ENCODE data around the gene MYO5B. TPM values are rescaled to one million over a fixed set of nuclear protein-coding genes. Genes with fewer than 3 reads are reported as not detected.
A peak's percentile ranks its signal among the peaks of the same experiment; 100 is the strongest.

MYO5B gene
- polyA plus RNA-seq, 1 of the 3 experiments (the other 2 are of a cell fraction) = 1.3 TPM

DNA sequence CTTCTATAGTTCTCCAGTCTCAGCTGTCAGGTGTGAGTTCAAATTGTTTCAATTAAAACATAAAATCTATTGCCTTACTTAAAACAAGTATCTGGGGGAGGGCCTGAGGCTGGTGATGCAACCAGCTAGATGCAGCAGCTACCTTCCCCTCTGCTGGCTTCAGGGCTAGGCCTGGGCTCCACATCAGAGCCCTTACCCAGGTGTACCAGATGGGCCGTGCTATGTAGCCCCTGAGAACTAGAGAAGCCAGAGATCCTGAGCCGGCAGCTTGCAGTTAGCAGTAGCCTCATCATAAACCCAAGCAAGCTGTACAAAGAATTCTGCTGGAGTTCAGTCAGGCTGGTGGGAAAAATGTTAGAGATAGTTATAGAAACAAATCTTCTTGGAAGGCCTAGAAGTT lies 284.0 kb downstream of the MYO5B start:
- no peak overlapping the region for H3K4me2 ChIP-seq
- no peak overlapping the region for H3K27ac ChIP-seq (ENCODE audit: low read depth in 2 of 2, low read length in 1 of 2)
- H3K79me2 ChIP-seq (ENCODE audit: insufficient read depth) = no peaks in the 10 kb centered on the region
- TF ChIP-seq TCF12 (IDR thresholded peaks at IDR 0.05) = no peak
- TF ChIP-seq SIN3A (IDR thresholded peaks at IDR 0.05; ENCODE audit: borderline replicate concordance, low read depth, low read length) = no peak
- TF ChIP-seq GABPA (IDR thresholded peaks at IDR 0.05; ENCODE audit: low read depth) = no peak
- TF ChIP-seq RXRA (IDR thresholded peaks at IDR 0.05; ENCODE audit: borderline replicate concordance, low read depth) = no peak
- no peak for TF ChIP-seq RFX5 (IDR thresholded peaks at IDR 0.05; ENCODE audit: low read length)
- no peak for TF ChIP-seq RCOR1 (IDR thresholded peaks at IDR 0.05; ENCODE audit: low read length)
- TF ChIP-seq FOXJ3 (CRISPR knock-in tag; IDR thresholded peaks at IDR 0.05) = no peak
- TF ChIP-seq TAF1 (IDR thresholded peaks at IDR 0.05; ENCODE audit: borderline replicate concordance, low read depth, low read length) = no peak
- 50% methylated on average over 2 of the region's 2 CpGs for WGBS (ENCODE audit: low lambda C conversion rate)
- no peaks in the 10 kb centered on the region for H3K9me2 ChIP-seq
- no peak for DNase-seq
- CTCF ChIA-PET = no interaction called here
- peaks cover 0 to 13% of the 10 kb centered on the region in 2 experiments; a peak in 1 of 4 replicates for H3K4me1 ChIP-seq (ENCODE audit: control insufficient read depth in 1 of 2, insufficient read depth in 2 of 2, low read depth in 1 of 2, low read length in 1 of 2)
- no peak overlapping the region for H3K9ac ChIP-seq
- no peaks in the 10 kb centered on the region for H3F3A ChIP-seq (replicated peaks; ENCODE audit: insufficient read depth)
- H4K20me1 ChIP-seq (ENCODE audit: insufficient read depth) = no peaks in the 10 kb centered on the region
- no peaks in the 10 kb centered on the region for H3K27me3 ChIP-seq (ENCODE audit: insufficient read depth)
- POLR2A ChIA-PET = no interaction called here
- no peaks in the 10 kb centered on the region for H3K9me3 ChIP-seq
- no peak overlapping the region for H3K4me3 ChIP-seq (ENCODE audit: low read depth in 2 of 2, low read length in 1 of 2)
- H2AFZ ChIP-seq (ENCODE audit: low read depth) = no peak overlapping the region
- no peaks in the 10 kb centered on the region for H3K36me3 ChIP-seq (replicated peaks in 1 of 2; ENCODE audit: control insufficient read depth in 1 of 2, insufficient read depth in 2 of 2, low read length in 1 of 2)

DNA sequence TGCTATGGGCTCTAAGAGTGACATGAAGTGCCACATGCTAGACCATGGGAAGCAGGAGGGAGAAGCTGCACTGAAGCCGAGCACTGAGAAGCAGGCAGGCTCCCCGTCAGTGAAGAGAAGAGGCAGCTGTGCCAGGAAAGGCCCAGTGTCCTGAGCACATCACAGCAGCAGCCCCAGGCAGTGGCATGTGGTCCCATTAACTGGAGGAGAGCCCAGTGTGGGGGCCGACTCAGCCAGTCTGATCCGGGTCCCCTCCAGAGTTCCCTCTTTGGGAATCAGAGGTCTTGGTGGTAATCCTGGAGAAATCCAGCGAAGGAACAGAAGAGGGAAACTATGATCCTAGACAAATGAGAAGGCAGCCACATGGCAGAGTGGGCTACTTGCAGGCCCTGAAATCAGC lies 284.9 kb downstream of the MYO5B start:
- H3K4me2 ChIP-seq = no peak overlapping the region
- no peaks in the 10 kb centered on the region for H3K9me3 ChIP-seq
- H3K27ac ChIP-seq (ENCODE audit: low read depth in 2 of 2, low read length in 1 of 2) = peak overlapping the region in 1 of 2 experiments; percentile 16; a peak in 1 of 4 replicates
- H3K9ac ChIP-seq = no peak overlapping the region
- H3K79me2 ChIP-seq (ENCODE audit: insufficient read depth) = no peaks in the 10 kb centered on the region
- peaks cover 0 to 9% of the 10 kb centered on the region in 2 experiments; a peak in 1 of 4 replicates for H3K4me1 ChIP-seq (ENCODE audit: control insufficient read depth in 1 of 2, insufficient read depth in 2 of 2, low read depth in 1 of 2, low read length in 1 of 2)
- ChIA-PET CTCF (interaction anchor here (0.9 kb wide), 1 partner anchor 400 kb away, joined by 3 read pairs; no protein-coding TSS in a partner anchor), POLR2A (interaction anchor here (0.9 kb wide), 1 partner anchor 21 kb away, joined by 3 read pairs; no protein-coding TSS in a partner anchor)
- no peaks in the 10 kb centered on the region for H3F3A ChIP-seq (replicated peaks; ENCODE audit: insufficient read depth)
- H3K36me3 ChIP-seq (replicated peaks in 1 of 2; ENCODE audit: control insufficient read depth in 1 of 2, insufficient read depth in 2 of 2, low read length in 1 of 2) = no peaks in the 10 kb centered on the region
- no peak overlapping the region for H3K4me3 ChIP-seq (ENCODE audit: low read depth in 2 of 2, low read length in 1 of 2)
- no peaks in the 10 kb centered on the region for H3K9me2 ChIP-seq
- WGBS (ENCODE audit: low lambda C conversion rate) = 41% methylated on average over 4 of the region's 5 CpGs
- DNase-seq = peak; percentile 58
- TF ChIP-seq TCF12 (IDR thresholded peaks at IDR 0.05) (no peak), NRF1 (IDR thresholded peaks at IDR 0.05; ENCODE audit: low read depth, low read length) (no peak), JUND (IDR thresholded peaks at IDR 0.05) (no peak), FOSL2 (IDR thresholded peaks at IDR 0.05; ENCODE audit: borderline replicate concordance, low read depth) (no peak), RCOR1 (IDR thresholded peaks at IDR 0.05; ENCODE audit: low read length) (no peak), MEF2A (IDR thresholded peaks at IDR 0.05; ENCODE audit: borderline replicate concordance, low read depth) (no peak), CHD2 (IDR thresholded peaks at IDR 0.05; ENCODE audit: low read length, partially characterized antibody) (no peak)
- TF ChIP-seq, protein P1, sequence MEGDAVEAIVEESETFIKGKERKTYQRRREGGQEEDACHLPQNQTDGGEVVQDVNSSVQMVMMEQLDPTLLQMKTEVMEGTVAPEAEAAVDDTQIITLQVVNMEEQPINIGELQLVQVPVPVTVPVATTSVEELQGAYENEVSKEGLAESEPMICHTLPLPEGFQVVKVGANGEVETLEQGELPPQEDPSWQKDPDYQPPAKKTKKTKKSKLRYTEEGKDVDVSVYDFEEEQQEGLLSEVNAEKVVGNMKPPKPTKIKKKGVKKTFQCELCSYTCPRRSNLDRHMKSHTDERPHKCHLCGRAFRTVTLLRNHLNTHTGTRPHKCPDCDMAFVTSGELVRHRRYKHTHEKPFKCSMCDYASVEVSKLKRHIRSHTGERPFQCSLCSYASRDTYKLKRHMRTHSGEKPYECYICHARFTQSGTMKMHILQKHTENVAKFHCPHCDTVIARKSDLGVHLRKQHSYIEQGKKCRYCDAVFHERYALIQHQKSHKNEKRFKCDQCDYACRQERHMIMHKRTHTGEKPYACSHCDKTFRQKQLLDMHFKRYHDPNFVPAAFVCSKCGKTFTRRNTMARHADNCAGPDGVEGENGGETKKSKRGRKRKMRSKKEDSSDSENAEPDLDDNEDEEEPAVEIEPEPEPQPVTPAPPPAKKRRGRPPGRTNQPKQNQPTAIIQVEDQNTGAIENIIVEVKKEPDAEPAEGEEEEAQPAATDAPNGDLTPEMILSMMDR (IDR thresholded peaks at IDR 0.05) = no peak
- TF ChIP-seq, protein P2, sequence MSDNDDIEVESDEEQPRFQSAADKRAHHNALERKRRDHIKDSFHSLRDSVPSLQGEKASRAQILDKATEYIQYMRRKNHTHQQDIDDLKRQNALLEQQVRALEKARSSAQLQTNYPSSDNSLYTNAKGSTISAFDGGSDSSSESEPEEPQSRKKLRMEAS (IDR thresholded peaks at IDR 0.05; ENCODE audit: low read depth) = no peak
- TF ChIP-seq, protein P3, sequence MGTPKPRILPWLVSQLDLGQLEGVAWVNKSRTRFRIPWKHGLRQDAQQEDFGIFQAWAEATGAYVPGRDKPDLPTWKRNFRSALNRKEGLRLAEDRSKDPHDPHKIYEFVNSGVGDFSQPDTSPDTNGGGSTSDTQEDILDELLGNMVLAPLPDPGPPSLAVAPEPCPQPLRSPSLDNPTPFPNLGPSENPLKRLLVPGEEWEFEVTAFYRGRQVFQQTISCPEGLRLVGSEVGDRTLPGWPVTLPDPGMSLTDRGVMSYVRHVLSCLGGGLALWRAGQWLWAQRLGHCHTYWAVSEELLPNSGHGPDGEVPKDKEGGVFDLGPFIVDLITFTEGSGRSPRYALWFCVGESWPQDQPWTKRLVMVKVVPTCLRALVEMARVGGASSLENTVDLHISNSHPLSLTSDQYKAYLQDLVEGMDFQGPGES (IDR thresholded peaks at IDR 0.05; ENCODE audit: low read depth, low read length) = no peak
- TF ChIP-seq, protein P4, sequence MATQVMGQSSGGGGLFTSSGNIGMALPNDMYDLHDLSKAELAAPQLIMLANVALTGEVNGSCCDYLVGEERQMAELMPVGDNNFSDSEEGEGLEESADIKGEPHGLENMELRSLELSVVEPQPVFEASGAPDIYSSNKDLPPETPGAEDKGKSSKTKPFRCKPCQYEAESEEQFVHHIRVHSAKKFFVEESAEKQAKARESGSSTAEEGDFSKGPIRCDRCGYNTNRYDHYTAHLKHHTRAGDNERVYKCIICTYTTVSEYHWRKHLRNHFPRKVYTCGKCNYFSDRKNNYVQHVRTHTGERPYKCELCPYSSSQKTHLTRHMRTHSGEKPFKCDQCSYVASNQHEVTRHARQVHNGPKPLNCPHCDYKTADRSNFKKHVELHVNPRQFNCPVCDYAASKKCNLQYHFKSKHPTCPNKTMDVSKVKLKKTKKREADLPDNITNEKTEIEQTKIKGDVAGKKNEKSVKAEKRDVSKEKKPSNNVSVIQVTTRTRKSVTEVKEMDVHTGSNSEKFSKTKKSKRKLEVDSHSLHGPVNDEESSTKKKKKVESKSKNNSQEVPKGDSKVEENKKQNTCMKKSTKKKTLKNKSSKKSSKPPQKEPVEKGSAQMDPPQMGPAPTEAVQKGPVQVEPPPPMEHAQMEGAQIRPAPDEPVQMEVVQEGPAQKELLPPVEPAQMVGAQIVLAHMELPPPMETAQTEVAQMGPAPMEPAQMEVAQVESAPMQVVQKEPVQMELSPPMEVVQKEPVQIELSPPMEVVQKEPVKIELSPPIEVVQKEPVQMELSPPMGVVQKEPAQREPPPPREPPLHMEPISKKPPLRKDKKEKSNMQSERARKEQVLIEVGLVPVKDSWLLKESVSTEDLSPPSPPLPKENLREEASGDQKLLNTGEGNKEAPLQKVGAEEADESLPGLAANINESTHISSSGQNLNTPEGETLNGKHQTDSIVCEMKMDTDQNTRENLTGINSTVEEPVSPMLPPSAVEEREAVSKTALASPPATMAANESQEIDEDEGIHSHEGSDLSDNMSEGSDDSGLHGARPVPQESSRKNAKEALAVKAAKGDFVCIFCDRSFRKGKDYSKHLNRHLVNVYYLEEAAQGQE (IDR thresholded peaks at IDR 0.05; ENCODE audit: low read depth, low read length) = no peak
- TF ChIP-seq, protein P5, sequence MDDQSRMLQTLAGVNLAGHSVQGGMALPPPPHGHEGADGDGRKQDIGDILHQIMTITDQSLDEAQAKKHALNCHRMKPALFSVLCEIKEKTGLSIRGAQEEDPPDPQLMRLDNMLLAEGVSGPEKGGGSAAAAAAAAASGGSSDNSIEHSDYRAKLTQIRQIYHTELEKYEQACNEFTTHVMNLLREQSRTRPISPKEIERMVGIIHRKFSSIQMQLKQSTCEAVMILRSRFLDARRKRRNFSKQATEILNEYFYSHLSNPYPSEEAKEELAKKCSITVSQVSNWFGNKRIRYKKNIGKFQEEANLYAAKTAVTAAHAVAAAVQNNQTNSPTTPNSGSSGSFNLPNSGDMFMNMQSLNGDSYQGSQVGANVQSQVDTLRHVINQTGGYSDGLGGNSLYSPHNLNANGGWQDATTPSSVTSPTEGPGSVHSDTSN (IDR thresholded peaks at IDR 0.05) = no peak
- TF ChIP-seq, protein P6, sequence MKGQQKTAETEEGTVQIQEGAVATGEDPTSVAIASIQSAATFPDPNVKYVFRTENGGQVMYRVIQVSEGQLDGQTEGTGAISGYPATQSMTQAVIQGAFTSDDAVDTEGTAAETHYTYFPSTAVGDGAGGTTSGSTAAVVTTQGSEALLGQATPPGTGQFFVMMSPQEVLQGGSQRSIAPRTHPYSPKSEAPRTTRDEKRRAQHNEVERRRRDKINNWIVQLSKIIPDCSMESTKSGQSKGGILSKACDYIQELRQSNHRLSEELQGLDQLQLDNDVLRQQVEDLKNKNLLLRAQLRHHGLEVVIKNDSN (IDR thresholded peaks at IDR 0.05; ENCODE audit: borderline replicate concordance, low read depth) = no peak
- H4K20me1 ChIP-seq (ENCODE audit: insufficient read depth) = no peaks in the 10 kb centered on the region
- H2AFZ ChIP-seq (ENCODE audit: low read depth) = no peak overlapping the region
- no peaks in the 10 kb centered on the region for H3K27me3 ChIP-seq (ENCODE audit: insufficient read depth)

Measured in SK-N-SH (cell line).